CD4-positive, alpha-beta T cell treated with Interleukin-15 for 1 hour (primary cell): ENCODE results near the gene KPNA6.

ENCODE experiments used
- DNase-seq: peaks from one replicate; pipeline ENCODE4 v3.0.0-alpha.2; 2020

The KPNA6 gene

GRCh38 chr1:32221581-32221979 is 113.7 kb downstream of the KPNA6 start:
- no peak for DNase-seq

GRCh38 chr1:32221980-32222755 is 114.3 kb downstream of the KPNA6 start, which contains the start of the genes EIF3I and TMEM234:
EIF3I (plus strand) TSS chr1:32222407; CDS start chr1:32222442, 35 bp downstream.
TMEM234 (minus strand) TSS chr1:32222353; CDS start chr1:32222322, 31 bp downstream.
- peak; percentile 93 for DNase-seq

GRCh38 chr1:32223683-32224082 is 115.8 kb downstream of the KPNA6 start:
- DNase-seq: no peak

- no peak for DNase-seq
Measured at GRCh38 chr1:32224285-32224684, 116.4 kb downstream of the KPNA6 start.
